ENCODE measurements around the gene ANKRD10.

The ANKRD10 gene

GRCh38 chr13:110863685-110864084 lies 51.2 kb downstream of the ANKRD10 start:
- DNase-seq (ENCODE audit: low read depth) = no peak
- no peak overlapping the region for H3K4me3 ChIP-seq (ENCODE audit: low read depth, low read length)
- TF ChIP-seq, protein P1, sequence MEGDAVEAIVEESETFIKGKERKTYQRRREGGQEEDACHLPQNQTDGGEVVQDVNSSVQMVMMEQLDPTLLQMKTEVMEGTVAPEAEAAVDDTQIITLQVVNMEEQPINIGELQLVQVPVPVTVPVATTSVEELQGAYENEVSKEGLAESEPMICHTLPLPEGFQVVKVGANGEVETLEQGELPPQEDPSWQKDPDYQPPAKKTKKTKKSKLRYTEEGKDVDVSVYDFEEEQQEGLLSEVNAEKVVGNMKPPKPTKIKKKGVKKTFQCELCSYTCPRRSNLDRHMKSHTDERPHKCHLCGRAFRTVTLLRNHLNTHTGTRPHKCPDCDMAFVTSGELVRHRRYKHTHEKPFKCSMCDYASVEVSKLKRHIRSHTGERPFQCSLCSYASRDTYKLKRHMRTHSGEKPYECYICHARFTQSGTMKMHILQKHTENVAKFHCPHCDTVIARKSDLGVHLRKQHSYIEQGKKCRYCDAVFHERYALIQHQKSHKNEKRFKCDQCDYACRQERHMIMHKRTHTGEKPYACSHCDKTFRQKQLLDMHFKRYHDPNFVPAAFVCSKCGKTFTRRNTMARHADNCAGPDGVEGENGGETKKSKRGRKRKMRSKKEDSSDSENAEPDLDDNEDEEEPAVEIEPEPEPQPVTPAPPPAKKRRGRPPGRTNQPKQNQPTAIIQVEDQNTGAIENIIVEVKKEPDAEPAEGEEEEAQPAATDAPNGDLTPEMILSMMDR (IDR thresholded peaks at IDR 0.05; ENCODE audit: insufficient read depth, low read depth, low read length, missing control alignments) = no peak

DNA sequence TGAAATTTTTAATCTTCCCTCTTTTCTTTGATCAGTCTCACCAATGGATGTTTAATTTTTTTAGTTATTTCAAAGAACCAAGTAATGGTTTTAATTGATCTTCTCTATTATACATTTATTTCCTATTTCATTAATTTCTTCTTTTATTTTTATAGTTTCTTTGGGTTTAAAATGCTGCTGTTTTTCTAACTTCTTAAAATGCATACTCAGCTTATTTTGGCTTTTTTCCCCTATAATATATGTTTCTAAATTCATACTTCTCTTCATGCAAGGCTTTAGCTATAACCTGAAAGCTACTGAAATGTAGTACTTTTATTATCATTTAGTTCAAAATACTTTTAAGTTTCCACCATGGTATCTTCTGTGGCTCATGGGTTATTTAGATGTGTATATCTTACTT lies 53.9 kb downstream of the ANKRD10 start:
- no peak overlapping the region for H3K4me3 ChIP-seq (ENCODE audit: low read depth, low read length)
- no peak for DNase-seq (ENCODE audit: low read depth)
- TF ChIP-seq, protein P1 (IDR thresholded peaks at IDR 0.05; ENCODE audit: insufficient read depth, low read depth, low read length, missing control alignments) = no peak

DNA sequence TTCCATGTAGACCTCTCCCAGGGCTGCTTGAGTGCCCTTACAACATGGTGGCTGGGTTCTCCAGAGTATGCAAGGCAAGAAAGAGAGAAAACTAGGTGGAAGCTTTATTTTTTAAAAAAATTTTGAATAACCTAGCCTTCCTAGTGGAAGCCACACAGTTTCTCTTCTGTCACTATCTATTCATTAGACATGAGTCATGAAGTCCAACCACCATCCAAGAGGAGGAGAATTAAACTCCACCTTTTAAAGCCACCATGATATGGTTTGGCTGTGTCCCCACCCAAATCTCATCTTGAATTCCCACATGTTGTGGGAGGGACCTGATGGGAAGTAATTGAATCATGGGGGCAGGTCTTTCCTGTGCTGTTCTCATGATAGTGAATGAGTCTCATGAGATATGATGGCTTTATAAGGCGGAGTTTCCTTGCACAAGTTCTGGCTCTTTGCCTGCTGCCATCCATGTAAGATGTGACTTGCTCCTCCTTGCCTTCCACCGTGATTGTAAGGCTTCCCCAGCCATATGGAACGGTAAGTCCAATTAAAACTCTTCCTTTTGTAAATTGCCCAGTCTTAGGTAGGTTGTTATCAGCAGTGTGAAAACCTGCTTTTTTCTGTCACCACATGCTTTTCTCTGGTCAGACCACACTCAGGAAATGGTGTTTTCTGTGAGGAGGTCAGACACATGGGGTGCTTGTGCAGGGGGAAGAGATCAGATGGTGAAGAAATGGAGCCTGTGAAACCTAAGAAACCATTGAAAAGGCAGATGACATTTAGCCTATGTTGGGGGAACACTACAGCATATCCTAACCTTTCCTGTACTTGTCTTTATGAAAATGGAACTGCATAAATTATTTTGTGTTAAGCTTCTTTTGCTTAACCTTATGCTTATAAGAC lies 57.7 kb downstream of the ANKRD10 start:
- no peak overlapping the region for H3K4me3 ChIP-seq (ENCODE audit: low read depth, low read length)
- TF ChIP-seq, protein P1 (IDR thresholded peaks at IDR 0.05; ENCODE audit: insufficient read depth, low read depth, low read length, missing control alignments) = no peak
- peak; percentile 61 for DNase-seq (ENCODE audit: low read depth)

GRCh38 chr13:110855363-110855762 lies 59.5 kb downstream of the ANKRD10 start:
- no peak overlapping the region for H3K4me3 ChIP-seq (ENCODE audit: low read depth, low read length)
- DNase-seq (ENCODE audit: low read depth) = peak; percentile 44
- TF ChIP-seq, protein P1 (IDR thresholded peaks at IDR 0.05; ENCODE audit: insufficient read depth, low read depth, low read length, missing control alignments) = no peak

DNA sequence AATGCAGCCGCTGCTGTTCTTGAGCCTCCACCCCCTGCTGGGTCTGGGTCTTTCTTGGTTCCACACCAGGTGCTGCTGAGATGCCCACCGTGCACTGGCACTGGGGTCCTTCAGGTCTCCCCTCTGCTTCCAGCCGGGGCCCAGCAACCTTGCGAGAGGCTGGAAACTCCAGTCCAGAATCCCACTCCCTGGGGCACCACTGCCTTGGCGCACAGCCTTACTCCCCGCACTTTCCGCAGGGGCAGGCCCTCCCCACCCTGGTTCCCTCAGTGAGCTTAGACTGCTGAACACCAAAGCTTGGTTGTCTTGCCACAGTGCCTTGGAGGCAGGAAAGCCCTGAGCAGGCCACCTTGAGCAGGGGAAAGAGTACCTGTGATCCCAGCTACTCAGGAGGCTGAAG lies 60.0 kb downstream of the ANKRD10 start:
- no peak for DNase-seq (ENCODE audit: low read depth)
- TF ChIP-seq, protein P1 (IDR thresholded peaks at IDR 0.05; ENCODE audit: insufficient read depth, low read depth, low read length, missing control alignments) = no peak
- no peak overlapping the region for H3K4me3 ChIP-seq (ENCODE audit: low read depth, low read length)

- no peak overlapping the region for H3K4me3 ChIP-seq (ENCODE audit: low read depth, low read length)
- TF ChIP-seq, protein P1 (IDR thresholded peaks at IDR 0.05; ENCODE audit: insufficient read depth, low read depth, low read length, missing control alignments) = no peak
- DNase-seq (ENCODE audit: low read depth) = no peak
Observed at GRCh38 chr13:110853235-110853721, 61.6 kb downstream of the ANKRD10 start.
